ENCODE data around the gene MARVELD1.

The MARVELD1 gene

GRCh38 chr10:97759946-97760345 lies 46.4 kb downstream of the MARVELD1 start:
- DNase-seq = no peak

DNA sequence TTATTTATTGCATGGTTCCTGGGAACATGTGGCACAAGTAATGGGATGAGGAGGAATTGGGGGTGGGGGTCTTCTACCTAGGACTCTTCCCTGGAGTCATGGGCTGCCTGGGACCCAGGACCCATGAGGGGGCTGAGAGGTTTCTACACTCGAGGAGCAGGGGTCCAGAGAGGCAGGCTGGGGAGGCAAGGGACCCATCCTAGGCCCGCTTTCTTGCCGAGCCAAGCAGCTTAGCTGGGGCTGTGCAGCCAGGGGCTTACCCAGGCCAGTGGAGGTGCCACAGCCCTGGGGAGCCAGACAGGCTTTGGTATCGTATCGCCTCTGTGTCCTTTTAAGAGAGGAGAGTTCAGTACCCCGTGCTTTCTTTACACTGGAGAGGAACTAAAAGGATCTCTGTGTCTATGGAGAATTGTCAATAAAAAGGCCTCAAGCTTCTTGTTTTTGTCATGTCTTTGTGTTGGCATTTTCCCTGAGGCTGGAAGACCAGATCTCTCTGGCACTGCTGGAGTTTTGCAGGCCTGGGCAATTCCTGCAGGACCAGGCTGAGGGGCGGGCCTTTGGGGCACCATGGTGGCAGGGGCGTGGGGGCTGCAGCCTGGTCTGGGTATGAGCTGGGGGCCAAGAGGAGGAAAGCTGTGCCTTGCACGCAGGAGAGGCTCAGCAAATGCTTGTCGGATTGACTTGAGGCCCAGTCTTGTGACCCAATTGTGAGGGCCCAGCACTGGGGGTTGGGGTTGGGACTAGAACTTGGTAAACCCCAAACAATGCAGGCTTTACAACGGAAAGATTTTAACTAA lies 47.1 kb downstream of the MARVELD1 start:
- DNase-seq = no peak

DNA sequence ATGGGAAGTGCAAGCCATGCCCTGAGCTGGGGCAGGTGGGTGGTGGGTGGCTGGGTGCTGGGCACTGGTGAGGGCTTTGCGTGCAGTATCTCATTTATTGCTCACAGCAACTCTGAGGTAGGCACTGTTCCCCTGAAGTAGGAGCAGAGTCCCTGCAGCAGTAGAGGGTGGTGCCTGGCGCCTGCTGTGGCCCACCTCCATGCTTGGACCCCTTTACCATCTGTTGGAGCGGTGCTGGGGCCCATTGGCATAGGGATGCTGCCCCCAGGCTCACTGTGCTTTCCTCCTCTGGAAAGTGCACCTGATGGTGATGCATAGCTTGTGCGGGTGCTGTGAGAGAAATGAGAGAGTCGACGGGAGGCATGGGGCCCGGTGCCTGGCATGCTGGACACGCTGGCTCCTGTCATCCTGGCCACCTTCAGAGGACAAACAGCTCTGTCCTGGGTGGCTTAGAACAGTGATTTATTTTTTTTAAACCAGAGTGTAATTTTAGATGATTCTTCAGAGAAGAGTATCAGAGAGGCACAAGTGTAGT lies 47.9 kb downstream of the MARVELD1 start:
- no peak for DNase-seq

DNA sequence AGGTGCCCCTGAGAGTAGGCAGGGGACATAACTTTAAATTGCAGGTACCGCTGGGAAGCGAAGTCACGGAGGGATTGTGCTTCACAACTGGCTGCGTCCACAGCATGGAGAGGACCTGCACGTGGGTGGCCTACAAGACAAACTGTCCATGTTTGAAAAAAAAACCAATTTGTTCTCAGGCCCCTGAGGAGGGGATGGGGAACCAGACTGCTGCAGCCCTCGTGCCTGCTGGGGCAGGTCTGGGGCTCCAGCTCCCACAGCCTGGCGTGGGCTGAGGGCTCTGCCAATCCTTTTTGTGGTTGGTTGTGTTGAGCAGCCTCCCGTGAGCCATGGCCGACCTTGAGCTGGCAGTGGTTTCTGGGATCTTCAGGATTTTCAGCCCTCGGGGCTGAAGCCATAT lies 48.5 kb downstream of the MARVELD1 start:
- no peak for DNase-seq

- DNase-seq = no peak
Observed at GRCh38 chr10:97762816-97763215, 49.3 kb downstream of the MARVELD1 start.

DNA sequence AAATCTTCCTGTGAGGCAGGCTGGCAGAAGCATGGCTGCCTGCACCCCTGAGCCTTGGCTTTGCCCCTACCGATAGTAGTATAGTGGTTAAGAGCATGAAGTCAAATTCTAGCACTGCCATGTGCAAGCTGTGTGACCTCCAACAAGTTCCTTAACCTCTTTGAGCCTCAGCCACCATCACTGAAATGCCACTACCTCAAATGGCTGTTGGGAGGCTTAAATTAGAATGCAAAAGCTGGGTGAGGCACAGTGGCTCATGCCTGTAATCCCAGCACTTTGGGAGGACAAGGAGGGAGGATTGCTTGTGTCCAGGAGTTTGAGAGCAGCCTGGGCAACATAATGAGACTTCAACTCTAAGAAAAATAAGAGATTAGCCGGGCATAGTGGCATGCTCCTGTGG lies 49.9 kb downstream of the MARVELD1 start:
- no peak for DNase-seq

- DNase-seq = no peak
Observed at GRCh38 chr10:97763947-97764346, 50.4 kb downstream of the MARVELD1 start.

DNA sequence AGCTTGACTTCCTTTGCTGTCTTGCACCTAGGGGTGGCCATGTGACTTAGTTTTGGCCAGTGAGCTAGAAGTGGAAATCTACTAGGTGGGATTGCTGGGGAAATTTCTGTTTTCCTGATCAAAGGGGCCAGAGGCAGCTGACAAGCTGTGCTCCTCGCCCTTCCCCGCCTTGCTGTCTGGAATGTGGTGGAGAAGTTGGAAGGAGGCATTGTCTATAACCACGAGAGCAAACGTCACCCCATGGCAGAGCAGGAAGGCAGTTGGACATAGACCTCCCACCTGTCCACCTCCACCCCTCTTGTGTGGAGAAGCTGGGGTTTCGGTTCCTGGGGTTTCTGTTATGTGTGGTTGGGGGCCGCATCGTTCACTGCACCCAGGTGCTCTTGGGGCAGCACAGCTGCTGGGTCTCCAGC lies 51.0 kb downstream of the MARVELD1 start:
- no peak for DNase-seq

DNA sequence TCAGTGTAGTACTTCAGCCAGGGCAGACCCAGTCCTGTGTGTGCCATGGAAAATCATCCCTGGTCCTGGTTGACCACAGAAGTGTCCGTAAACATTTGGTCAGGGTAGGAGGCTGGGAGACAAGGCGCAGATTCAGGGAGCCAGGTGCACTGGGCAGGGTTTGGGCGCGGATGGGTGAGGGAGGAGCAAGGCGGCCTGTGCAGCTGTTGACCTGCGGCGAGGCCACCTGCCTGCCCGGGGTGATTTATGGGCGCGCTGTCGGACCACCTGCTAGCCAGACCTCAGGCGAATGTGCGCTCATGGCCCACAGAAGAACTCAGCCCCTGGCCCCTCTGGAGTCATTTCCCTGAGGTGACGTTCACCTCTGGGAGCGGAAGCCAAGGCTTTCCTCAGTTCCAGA lies 51.7 kb downstream of the MARVELD1 start:
- no peak for DNase-seq

DNA sequence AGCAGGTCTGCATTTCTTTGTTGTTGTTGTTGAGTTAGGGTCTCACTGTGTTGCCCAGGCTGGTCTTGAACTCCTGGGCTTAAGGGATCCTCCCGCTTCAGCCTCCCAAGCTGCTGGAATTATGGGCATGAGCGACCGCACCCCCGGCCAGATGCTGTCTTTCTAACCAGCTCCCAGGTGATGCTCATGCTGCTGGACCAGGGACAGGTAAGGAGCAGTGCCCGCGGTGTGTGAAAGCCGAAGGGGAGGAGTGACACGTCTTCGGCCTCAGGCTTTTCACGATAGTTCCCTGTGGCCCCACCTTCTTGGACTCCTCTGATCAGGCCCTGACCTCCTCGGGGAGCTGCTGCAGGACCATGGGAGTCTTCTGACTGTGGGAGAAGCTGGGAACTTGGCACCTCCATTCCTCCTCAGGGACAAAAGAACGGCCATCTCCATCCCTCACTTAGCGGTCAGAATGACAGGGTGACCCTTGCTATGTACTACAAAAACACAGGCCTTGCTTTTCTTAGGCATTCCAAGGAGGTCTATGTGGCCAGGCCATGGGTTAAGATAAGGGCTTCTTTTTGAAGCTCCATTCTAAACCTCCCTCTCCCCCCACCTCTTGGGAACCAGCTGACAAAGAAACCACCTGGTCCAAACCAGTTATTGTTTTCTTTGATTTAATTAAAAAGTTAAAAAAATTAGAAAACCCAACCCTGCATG lies 52.7 kb downstream of the MARVELD1 start:
- no peak for DNase-seq

DNA sequence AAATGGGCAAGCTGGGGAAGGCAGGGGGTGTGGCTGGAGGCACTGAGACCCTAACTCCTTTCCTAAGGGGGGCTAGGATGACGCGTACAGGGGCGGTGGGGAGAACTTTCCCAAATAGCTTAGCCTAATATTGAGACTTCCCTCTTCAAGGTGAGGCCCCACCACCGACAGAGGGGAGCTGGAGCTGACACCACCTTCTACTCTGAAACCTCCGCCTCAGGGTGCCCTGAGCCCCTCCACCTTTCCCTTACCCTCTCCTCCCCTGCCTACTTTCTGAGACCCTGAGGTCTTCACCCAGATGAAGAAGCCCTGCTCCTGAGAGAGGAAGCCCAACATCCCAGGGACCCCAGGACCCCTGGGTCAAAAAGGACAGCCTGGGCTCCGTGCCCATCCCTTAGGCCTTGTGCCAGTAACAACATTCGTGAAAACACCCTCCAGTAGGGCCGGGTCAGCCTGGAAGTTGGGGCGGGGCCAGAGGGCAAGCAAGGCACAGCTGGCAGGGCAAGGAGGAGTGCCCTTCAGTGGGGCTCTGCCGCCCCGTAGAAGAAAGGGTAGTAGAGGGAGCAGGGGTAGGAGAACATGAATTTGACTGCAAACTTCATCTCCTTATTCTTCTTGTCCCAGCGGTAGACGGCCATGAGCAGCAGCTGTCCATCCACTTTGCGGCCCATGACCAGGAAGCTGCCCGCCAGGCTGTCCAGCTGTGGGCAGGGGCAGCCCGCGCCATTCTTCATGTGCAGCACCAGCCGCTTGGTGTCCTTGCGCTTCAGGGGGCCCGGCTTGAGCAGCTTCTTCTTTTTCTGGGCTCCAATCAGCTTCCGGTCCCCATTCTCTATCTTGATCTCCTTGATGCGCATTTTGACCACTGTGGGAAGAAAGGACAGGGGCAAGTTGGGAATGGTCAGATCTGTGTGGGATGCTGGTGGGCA lies 53.7 kb downstream of the MARVELD1 start:
- DNase-seq = no peak
